Measurements from ENCODE around the gene HIGD1B. TPM values are rescaled to one million over a fixed set of nuclear protein-coding genes. Genes with fewer than 3 reads are reported as not detected.

HIGD1B gene
- total RNA-seq, 1 donor from 2014 or later, result not detected

- no peak overlapping the region for H3K4me3 Mint-ChIP-seq
- no peaks in the 10 kb centered on the region for H3K27me3 Mint-ChIP-seq (ENCODE audit: low read depth)
- H3K27ac Mint-ChIP-seq (ENCODE audit: unreplicated experiment), result no peak overlapping the region
- H3K9me3 Mint-ChIP-seq, result no peaks in the 10 kb centered on the region
- H3K4me1 Mint-ChIP-seq, result no peaks in the 10 kb centered on the region
- TF ChIP-seq CTCF (conservative IDR thresholded peaks at IDR 0.05), result peak; percentile 72
- peaks cover 15% of the 10 kb centered on the region for H3K36me3 Mint-ChIP-seq (ENCODE audit: low read depth)
- DNase-seq (ENCODE audit: low read depth, low spot score), result peak; percentile 28
Observed at GRCh38 chr17:44878627-44879221, 31.0 kb downstream of the HIGD1B start.

GRCh38 chr17:44879376-44879775 is 31.7 kb downstream of the HIGD1B start:
- peaks cover 15% of the 10 kb centered on the region for H3K36me3 Mint-ChIP-seq (ENCODE audit: low read depth)

GRCh38 chr17:44880062-44880461 is 32.4 kb downstream of the HIGD1B start:
- no peak for DNase-seq (ENCODE audit: low read depth, low spot score)
- Mint-ChIP-seq H3K36me3 (ENCODE audit: low read depth) (peaks cover 15% of the 10 kb centered on the region), H3K4me1 (no peaks in the 10 kb centered on the region), H3K27me3 (ENCODE audit: low read depth) (no peaks in the 10 kb centered on the region), H3K9me3 (no peaks in the 10 kb centered on the region), H3K27ac (ENCODE audit: unreplicated experiment) (no peak overlapping the region), H3K4me3 (no peak overlapping the region)
- TF ChIP-seq CTCF (conservative IDR thresholded peaks at IDR 0.05), result no peak

More at GRCh38 chr17:44879376-44879775, 31.7 kb downstream of the HIGD1B start:
- Mint-ChIP-seq H3K27me3 (ENCODE audit: low read depth) (no peaks in the 10 kb centered on the region), H3K4me1 (no peaks in the 10 kb centered on the region), H3K9me3 (no peaks in the 10 kb centered on the region), H3K27ac (ENCODE audit: unreplicated experiment) (no peak overlapping the region), H3K4me3 (no peak overlapping the region)
- no peak for TF ChIP-seq CTCF (conservative IDR thresholded peaks at IDR 0.05)
- no peak for DNase-seq (ENCODE audit: low read depth, low spot score)

GRCh38 chr17:44881145-44881544 is 33.5 kb downstream of the HIGD1B start:
- H3K4me1 Mint-ChIP-seq, result no peaks in the 10 kb centered on the region
- H3K4me3 Mint-ChIP-seq, result no peak overlapping the region
- no peak overlapping the region for H3K27ac Mint-ChIP-seq (ENCODE audit: unreplicated experiment)
- peaks cover 15% of the 10 kb centered on the region for H3K36me3 Mint-ChIP-seq (ENCODE audit: low read depth)
- H3K27me3 Mint-ChIP-seq (ENCODE audit: low read depth), result no peaks in the 10 kb centered on the region
- TF ChIP-seq CTCF (conservative IDR thresholded peaks at IDR 0.05), result no peak
- H3K9me3 Mint-ChIP-seq, result no peaks in the 10 kb centered on the region
- DNase-seq (ENCODE audit: low read depth, low spot score), result no peak

- no peaks in the 10 kb centered on the region for H3K4me1 Mint-ChIP-seq
- no peak for DNase-seq (ENCODE audit: low read depth, low spot score)
- no peak for TF ChIP-seq CTCF (conservative IDR thresholded peaks at IDR 0.05)
- H3K4me3 Mint-ChIP-seq, result no peak overlapping the region
- H3K27ac Mint-ChIP-seq (ENCODE audit: unreplicated experiment), result no peak overlapping the region
- H3K9me3 Mint-ChIP-seq, result no peaks in the 10 kb centered on the region
- H3K36me3 Mint-ChIP-seq (ENCODE audit: low read depth), result peaks cover 7% of the 10 kb centered on the region
- H3K27me3 Mint-ChIP-seq (ENCODE audit: low read depth), result no peaks in the 10 kb centered on the region
Observed at GRCh38 chr17:44884941-44885340, 37.3 kb downstream of the HIGD1B start.
